ENCODE measurements around the gene HLA-DQA2. TPM values are rescaled to one million over a fixed set of nuclear protein-coding genes. Genes with fewer than 3 reads are reported as not detected.

The HLA-DQA2 gene
- total RNA-seq, 1 experiment from 2014 or later: not detected

GRCh38 chr6:32785781-32786533, 44.8 kb downstream of the HLA-DQA2 start:
- no peaks in the 10 kb centered on the region for H3K79me2 ChIP-seq (ENCODE audit: insufficient read depth, low read length)
- H3K4me1 ChIP-seq (ENCODE audit: control insufficient read depth in 1 of 2, insufficient read depth in 2 of 2, low read length in 2 of 2): peaks cover 0 to 8% of the 10 kb centered on the region in 2 experiments; a peak in 2 of 4 replicates
- CTCF ChIA-PET: interaction anchor here (0.8 to 3.0 kb wide), 29 partner anchors 8 to 541 kb away, joined by 3 to 34 read pairs (median 5); partner anchors contain the start of genes HLA-DMA and TAP2
- H3K4me3 ChIP-seq (replicated peaks in 1 of 2; ENCODE audit: low read depth in 1 of 2, low read length in 2 of 2): no peak overlapping the region
- DNase-seq (ENCODE audit: low read depth, low spot score) (peak; percentile 64), ATAC-seq (peak; percentile 99)
- no peaks in the 10 kb centered on the region for H3K27me3 ChIP-seq (ENCODE audit: insufficient read depth, low read length)
- no peaks in the 10 kb centered on the region for H3K9me2 ChIP-seq (ENCODE audit: insufficient read depth)
- no TSS peak for BruUV-seq (replicated peaks)
- H3K9ac ChIP-seq (ENCODE audit: low read length): no peak overlapping the region
- no peaks in the 10 kb centered on the region for H3K36me3 ChIP-seq (ENCODE audit: control insufficient read depth in 1 of 2, insufficient read depth in 2 of 2, low read length in 2 of 2)
- RAD21 ChIA-PET (ENCODE audit: low non-redundant PET in 1 of 2, low total read pairs in 2 of 2, uncharacterized antibody in 2 of 2, unreplicated experiment in 2 of 2): interaction anchor here (0.8 to 2.1 kb wide), 7 partner anchors 82 to 373 kb away, joined by 3 to 10 read pairs (median 3); no protein-coding TSS in a partner anchor
- H4K20me1 ChIP-seq (ENCODE audit: insufficient read depth): no peaks in the 10 kb centered on the region
- intact Hi-C loops (cut with micrococcal nuclease): loop anchor here (1.0 kb wide), 2 partner anchors 354 to 371 kb away; no protein-coding TSS in a partner anchor
- H3K27ac ChIP-seq (ENCODE audit: low read depth, low read length): no peak overlapping the region
- no peaks in the 10 kb centered on the region for H3K9me3 ChIP-seq (ENCODE audit: control insufficient read depth in 1 of 2, insufficient read depth in 1 of 2, low read depth in 1 of 2, low read length in 2 of 2)
- H3K4me2 ChIP-seq (ENCODE audit: low read length): no peak overlapping the region
- peak overlapping the region; percentile 76 for H2AFZ ChIP-seq (ENCODE audit: low read depth, low read length, poor library complexity, severe bottlenecking)
- POLR2A ChIA-PET: interaction anchor here (1.1 kb wide), 1 partner anchor 86 kb away, joined by 3 read pairs; no protein-coding TSS in a partner anchor
- TF ChIP-seq ZNF274 (IDR thresholded peaks at IDR 0.05; ENCODE audit: low read depth, low read length) (no peak), CBX3 (IDR thresholded peaks at IDR 0.05; ENCODE audit: low read depth) (no peak), CEBPB (IDR thresholded peaks at IDR 0.05; ENCODE audit: low read depth) (no peak), SP1 (IDR thresholded peaks at IDR 0.05; ENCODE audit: low read depth) (no peak), YY1 (IDR thresholded peaks at IDR 0.05; ENCODE audit: extremely low read depth, insufficient replicate concordance, low read depth, low read length) (no peak), ATF3 (IDR thresholded peaks at IDR 0.05) (no peak), TCF7L2 (IDR thresholded peaks at IDR 0.05; ENCODE audit: borderline replicate concordance, extremely low read depth, insufficient read depth, insufficient read length) (no peak), RAD21 (IDR thresholded peaks at IDR 0.05; ENCODE audit: low read depth) (peak; percentile 87), SIN3A (IDR thresholded peaks at IDR 0.05; ENCODE audit: low read depth) (no peak), JUND (IDR thresholded peaks at IDR 0.05) (no peak), ELF1 (IDR thresholded peaks at IDR 0.05; ENCODE audit: borderline replicate concordance, low read depth) (no peak), EGR1 (IDR thresholded peaks at IDR 0.05; ENCODE audit: low read depth) (no peak), CTCF (IDR thresholded peaks at IDR 0.05 in 2 of 3, conservative IDR thresholded peaks at IDR 0.05 in 1 of 3; ENCODE audit: borderline replicate concordance in 1 of 3, insufficient read depth in 1 of 3, low read depth in 2 of 3, low read length in 2 of 3) (peak; percentile 65 to 72 (median 69)), ZFX (IDR thresholded peaks at IDR 0.05) (no peak), FOSL1 (IDR thresholded peaks at IDR 0.05; ENCODE audit: low read depth) (no peak), MAX (IDR thresholded peaks at IDR 0.05) (0 out of 2 replicates have a peak, but pooled peaks have one; percentile 16), REST (IDR thresholded peaks at IDR 0.05; ENCODE audit: low read depth) (no peak), POLR2AphosphoS5 (IDR thresholded peaks at IDR 0.05; ENCODE audit: low read depth, low read length) (no peak)

Data from HCT116 (cell line).